ENCODE data around the gene ENTREP3.

Gene ENTREP3

DNA sequence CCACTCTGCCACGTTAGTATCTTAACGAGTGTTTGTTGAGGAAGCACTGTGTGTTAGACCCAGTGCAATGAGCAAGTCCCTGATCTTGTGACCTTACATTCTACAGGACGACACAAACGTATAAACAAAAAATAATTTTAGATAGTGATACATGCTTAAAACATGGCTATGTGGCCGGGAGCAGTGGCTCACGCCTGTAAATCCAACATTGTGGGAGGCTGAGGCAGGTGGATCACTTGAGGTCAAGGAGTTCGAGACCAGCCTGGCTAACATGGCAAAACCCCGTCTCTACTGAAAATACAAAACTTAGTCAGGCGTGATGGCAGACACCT, 27.2 kb downstream of the ENTREP3 start:
- peak overlapping the region; percentile 95 for H3K9ac ChIP-seq (ENCODE audit: low read length)
- no peak overlapping the region for H2AFZ ChIP-seq (ENCODE audit: low read depth, low read length)
- no peak overlapping the region for H3K14ac ChIP-seq (ENCODE audit: low read length in 2 of 2)
- 47% methylated on average over 7 of the region's 9 CpGs for WGBS
- no peak overlapping the region for H2BK12ac ChIP-seq (ENCODE audit: low read length in 2 of 2)
- no peak overlapping the region for H3K23ac ChIP-seq (ENCODE audit: low read length in 2 of 2)
- peak overlapping the region; percentile 59 for H3K27ac ChIP-seq (ENCODE audit: low read length, poor library complexity, severe bottlenecking)
- H3K4me3 ChIP-seq (ENCODE audit: insufficient read depth in 1 of 2, low read depth in 1 of 2, low read length in 2 of 2), result peak overlapping the region in 1 of 2 experiments; percentile 85
- H3K36me3 ChIP-seq (ENCODE audit: control insufficient read depth in 1 of 2, insufficient read depth in 2 of 2, low read depth in 1 of 2, low read length in 2 of 2), result peaks cover 0 to 3% of the 10 kb centered on the region in 2 experiments
- H4K91ac ChIP-seq (ENCODE audit: low read length), result peak overlapping the region; percentile 89
- no peak overlapping the region for H2BK120ac ChIP-seq (ENCODE audit: low read depth, low read length)
- H2BK15ac ChIP-seq (ENCODE audit: low read depth, poor library complexity, severe bottlenecking), result no peak overlapping the region
- H3K4me2 ChIP-seq (ENCODE audit: low read length, poor library complexity, severe bottlenecking), result peak overlapping the region; percentile 64
- H3K27me3 ChIP-seq (ENCODE audit: control insufficient read depth in 1 of 2, insufficient read depth in 1 of 2, low read length in 2 of 2), result no peaks in the 10 kb centered on the region
- H2BK5ac ChIP-seq (ENCODE audit: low read depth, low read length, poor library complexity, severe bottlenecking), result no peak overlapping the region
- peaks cover 19% of the 10 kb centered on the region for H3K4me1 ChIP-seq (ENCODE audit: control insufficient read depth, insufficient read depth, low read depth, low read length)
- DNase-seq, result no peak
- H3K4ac ChIP-seq (ENCODE audit: low read depth in 1 of 2, low read length in 2 of 2), result peak overlapping the region; percentile 12 to 39
- H4K8ac ChIP-seq (ENCODE audit: low read length), result peak overlapping the region; percentile 86
- peak overlapping the region in 1 of 2 experiments; percentile 46 for H3K18ac ChIP-seq (ENCODE audit: low read depth in 1 of 2, low read length in 2 of 2)
- H2AK5ac ChIP-seq (ENCODE audit: low read length, severe bottlenecking), result peak overlapping the region; percentile 45
- H3K79me1 ChIP-seq (replicated peaks; ENCODE audit: low read length, poor library complexity, severe bottlenecking), result peaks cover 2% of the 10 kb centered on the region
- no peaks in the 10 kb centered on the region for H3K9me3 ChIP-seq (ENCODE audit: control insufficient read depth, low read length)

DNA sequence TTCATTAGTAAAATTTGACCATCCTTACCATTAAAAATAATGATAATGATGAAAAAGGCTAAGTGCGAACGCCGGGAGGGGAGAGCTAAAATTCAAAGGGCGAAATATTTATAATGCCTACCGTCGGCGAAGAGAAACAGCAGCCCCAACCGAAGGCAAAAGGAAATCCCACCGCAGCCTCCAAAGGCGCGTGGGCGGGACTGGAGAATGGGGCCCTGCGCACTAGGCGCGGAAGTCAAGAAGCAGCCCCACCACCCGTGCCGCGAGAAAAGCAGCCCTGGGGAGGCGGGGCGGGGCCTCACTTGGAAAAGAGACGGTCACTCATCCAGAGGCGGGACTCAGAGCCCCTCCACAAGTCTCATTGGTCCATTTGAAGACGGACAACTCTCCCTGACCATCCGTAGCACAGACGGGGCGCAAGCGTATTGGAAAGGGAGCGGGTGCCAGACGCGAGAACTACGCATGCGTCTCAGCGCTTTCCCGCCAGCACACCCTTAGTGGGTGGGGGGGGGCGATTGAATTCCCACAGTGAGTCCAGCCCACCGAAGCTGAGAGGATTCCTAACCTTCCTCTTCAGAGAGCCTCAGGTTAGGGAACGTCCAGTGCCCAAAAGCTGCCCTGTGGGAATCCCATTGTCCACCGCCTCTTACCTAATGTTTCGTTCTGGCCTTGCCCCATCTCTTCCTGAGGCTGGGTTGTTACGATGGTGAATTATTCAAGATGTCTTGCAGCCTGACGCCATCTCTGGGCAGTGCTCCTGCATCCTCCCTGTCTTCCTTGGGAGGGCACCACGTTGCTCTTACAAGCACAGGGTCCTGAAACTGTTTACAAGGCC, 27.8 kb downstream of the ENTREP3 start:
- no peak overlapping the region for H2BK5ac ChIP-seq (ENCODE audit: low read depth, low read length, poor library complexity, severe bottlenecking)
- no peaks in the 10 kb centered on the region for H3K36me3 ChIP-seq (ENCODE audit: control insufficient read depth in 1 of 2, insufficient read depth in 2 of 2, low read depth in 1 of 2, low read length in 2 of 2)
- H3K27me3 ChIP-seq (ENCODE audit: control insufficient read depth in 1 of 2, insufficient read depth in 1 of 2, low read length in 2 of 2), result no peaks in the 10 kb centered on the region
- peak overlapping the region; percentile 54 for H2AFZ ChIP-seq (ENCODE audit: low read depth, low read length)
- peaks cover 2% of the 10 kb centered on the region for H3K79me1 ChIP-seq (replicated peaks; ENCODE audit: low read length, poor library complexity, severe bottlenecking)
- peak overlapping the region; percentile 89 for H4K91ac ChIP-seq (ENCODE audit: low read length)
- peaks cover 19% of the 10 kb centered on the region for H3K4me1 ChIP-seq (ENCODE audit: control insufficient read depth, insufficient read depth, low read depth, low read length)
- H2BK120ac ChIP-seq (ENCODE audit: low read depth, low read length), result peak overlapping the region; percentile 71
- no peak overlapping the region for H2AK5ac ChIP-seq (ENCODE audit: low read length, severe bottlenecking)
- H3K9ac ChIP-seq (ENCODE audit: low read length), result peak overlapping the region; percentile 95
- 1% methylated on average over 41 of the region's 42 CpGs for WGBS
- H3K4me3 ChIP-seq (ENCODE audit: insufficient read depth in 1 of 2, low read depth in 1 of 2, low read length in 2 of 2), result peak overlapping the region; percentile 51 to 85
- H3K9me3 ChIP-seq (ENCODE audit: control insufficient read depth, low read length), result no peaks in the 10 kb centered on the region
- DNase-seq, result peak; percentile 99
- peak overlapping the region; percentile 39 to 92 for H3K4ac ChIP-seq (ENCODE audit: low read depth in 1 of 2, low read length in 2 of 2)
- H3K14ac ChIP-seq (ENCODE audit: low read length in 2 of 2), result peak overlapping the region in 1 of 2 experiments; percentile 1
- H2BK12ac ChIP-seq (ENCODE audit: low read length in 2 of 2), result no peak overlapping the region
- peak overlapping the region; percentile 59 for H3K27ac ChIP-seq (ENCODE audit: low read length, poor library complexity, severe bottlenecking)
- H3K4me2 ChIP-seq (ENCODE audit: low read length, poor library complexity, severe bottlenecking), result peak overlapping the region; percentile 66
- no peak overlapping the region for H2BK15ac ChIP-seq (ENCODE audit: low read depth, poor library complexity, severe bottlenecking)
- H3K18ac ChIP-seq (ENCODE audit: low read depth in 1 of 2, low read length in 2 of 2), result peak overlapping the region; percentile 14 to 46
- H4K8ac ChIP-seq (ENCODE audit: low read length), result peak overlapping the region; percentile 86
- H3K23ac ChIP-seq (ENCODE audit: low read length in 2 of 2), result no peak overlapping the region

DNA sequence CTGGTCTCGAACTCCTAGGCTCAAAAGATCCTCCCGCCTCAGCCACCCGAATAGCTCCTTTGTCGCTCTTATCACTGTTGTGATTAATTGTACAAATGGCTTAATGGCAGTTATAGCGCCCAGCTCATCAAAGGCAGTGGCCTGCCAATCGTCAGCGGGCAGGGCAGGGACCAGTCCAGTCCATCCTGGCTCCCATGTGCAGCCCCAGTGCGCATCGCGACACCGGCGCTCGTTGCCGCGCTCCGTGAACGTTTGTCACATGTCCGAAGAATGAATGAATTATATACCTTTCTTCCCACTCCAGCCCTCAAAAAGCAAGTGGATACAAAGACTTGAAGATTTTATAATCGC, 28.4 kb downstream of the ENTREP3 start:
- peak overlapping the region in 1 of 2 experiments; percentile 70 for H2BK12ac ChIP-seq (ENCODE audit: low read length in 2 of 2)
- H3K14ac ChIP-seq (ENCODE audit: low read length in 2 of 2), result peak overlapping the region in 1 of 2 experiments; percentile 89
- H3K4ac ChIP-seq (ENCODE audit: low read depth in 1 of 2, low read length in 2 of 2), result peak overlapping the region in 1 of 2 experiments; percentile 92
- no peaks in the 10 kb centered on the region for H3K9me3 ChIP-seq (ENCODE audit: control insufficient read depth, low read length)
- H3K4me3 ChIP-seq (ENCODE audit: insufficient read depth in 1 of 2, low read depth in 1 of 2, low read length in 2 of 2), result peak overlapping the region; percentile 60 to 85
- DNase-seq, result peak; percentile 78
- WGBS, result under 1% methylated on average over 13 of the region's 19 CpGs
- peaks cover 15% of the 10 kb centered on the region for H3K4me1 ChIP-seq (ENCODE audit: control insufficient read depth, insufficient read depth, low read depth, low read length)
- H3K27me3 ChIP-seq (ENCODE audit: control insufficient read depth in 1 of 2, insufficient read depth in 1 of 2, low read length in 2 of 2), result no peaks in the 10 kb centered on the region
- no peaks in the 10 kb centered on the region for H3K36me3 ChIP-seq (ENCODE audit: control insufficient read depth in 1 of 2, insufficient read depth in 2 of 2, low read depth in 1 of 2, low read length in 2 of 2)
- no peak overlapping the region for H2BK15ac ChIP-seq (ENCODE audit: low read depth, poor library complexity, severe bottlenecking)
- peak overlapping the region; percentile 49 for H3K27ac ChIP-seq (ENCODE audit: low read length, poor library complexity, severe bottlenecking)
- H3K79me1 ChIP-seq (replicated peaks; ENCODE audit: low read length, poor library complexity, severe bottlenecking), result peaks cover 2% of the 10 kb centered on the region
- H2AK5ac ChIP-seq (ENCODE audit: low read length, severe bottlenecking), result no peak overlapping the region
- H4K91ac ChIP-seq (ENCODE audit: low read length), result no peak overlapping the region
- peak overlapping the region; percentile 8 for H4K8ac ChIP-seq (ENCODE audit: low read length)
- H3K4me2 ChIP-seq (ENCODE audit: low read length, poor library complexity, severe bottlenecking), result peak overlapping the region; percentile 66
- no peak overlapping the region for H2AFZ ChIP-seq (ENCODE audit: low read depth, low read length)
- peak overlapping the region; percentile 95 for H3K9ac ChIP-seq (ENCODE audit: low read length)
- peak overlapping the region; percentile 65 to 90 for H3K18ac ChIP-seq (ENCODE audit: low read depth in 1 of 2, low read length in 2 of 2)
- H2BK120ac ChIP-seq (ENCODE audit: low read depth, low read length), result no peak overlapping the region
- H3K23ac ChIP-seq (ENCODE audit: low read length in 2 of 2), result peak overlapping the region in 1 of 2 experiments; percentile 46
- H2BK5ac ChIP-seq (ENCODE audit: low read depth, low read length, poor library complexity, severe bottlenecking), result no peak overlapping the region

DNA sequence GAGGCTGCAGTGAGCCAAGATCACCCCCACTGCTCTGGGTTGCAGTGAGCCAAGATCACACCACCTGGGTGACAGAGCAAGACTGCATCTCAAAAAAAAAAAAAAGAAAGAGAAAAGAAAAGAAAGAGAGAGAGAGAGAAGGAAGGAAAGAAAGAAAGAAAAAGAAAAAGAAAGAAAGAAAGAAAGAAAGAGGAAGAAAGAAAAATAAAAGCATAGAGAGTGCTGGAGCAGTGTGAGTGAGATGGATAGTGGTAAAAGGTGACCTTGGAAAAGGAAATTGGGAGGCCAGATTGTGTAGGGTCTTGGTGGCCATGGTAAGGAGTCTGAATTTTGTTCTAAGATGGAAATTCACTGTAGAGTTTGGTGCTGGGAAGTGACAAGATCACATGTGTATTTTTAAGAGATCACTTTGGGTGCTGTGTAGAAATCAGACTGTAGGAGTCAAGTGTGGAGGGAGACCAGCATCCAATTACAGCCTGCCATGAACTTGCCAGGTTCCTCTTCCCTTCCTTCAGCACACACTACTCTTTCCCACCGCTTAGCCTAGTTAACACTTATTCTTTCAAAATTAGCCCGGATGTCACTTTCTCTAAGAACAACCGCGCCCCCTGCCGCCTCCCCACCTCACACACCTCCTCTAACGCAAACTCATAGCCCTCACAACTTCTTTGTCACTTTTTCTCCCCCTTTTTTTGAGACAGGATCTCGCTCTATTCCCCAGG, 28.9 kb downstream of the ENTREP3 start:
- DNase-seq, result peak; percentile 83
- H2BK120ac ChIP-seq (ENCODE audit: low read depth, low read length), result no peak overlapping the region
- H4K91ac ChIP-seq (ENCODE audit: low read length), result no peak overlapping the region
- H2BK12ac ChIP-seq (ENCODE audit: low read length in 2 of 2), result peak overlapping the region in 1 of 2 experiments; percentile 66
- no peaks in the 10 kb centered on the region for H3K36me3 ChIP-seq (ENCODE audit: control insufficient read depth in 1 of 2, insufficient read depth in 2 of 2, low read depth in 1 of 2, low read length in 2 of 2)
- H3K18ac ChIP-seq (ENCODE audit: low read depth in 1 of 2, low read length in 2 of 2), result peak overlapping the region; percentile 65 to 90
- H3K4ac ChIP-seq (ENCODE audit: low read depth in 1 of 2, low read length in 2 of 2), result peak overlapping the region; percentile 73 to 92
- peak overlapping the region; percentile 41 for H2BK15ac ChIP-seq (ENCODE audit: low read depth, poor library complexity, severe bottlenecking)
- H3K9ac ChIP-seq (ENCODE audit: low read length), result peak overlapping the region; percentile 95
- peak overlapping the region in 1 of 2 experiments; percentile 46 for H3K23ac ChIP-seq (ENCODE audit: low read length in 2 of 2)
- H2AK5ac ChIP-seq (ENCODE audit: low read length, severe bottlenecking), result peak overlapping the region; percentile 33
- H2BK5ac ChIP-seq (ENCODE audit: low read depth, low read length, poor library complexity, severe bottlenecking), result no peak overlapping the region
- peak overlapping the region; percentile 60 to 85 for H3K4me3 ChIP-seq (ENCODE audit: insufficient read depth in 1 of 2, low read depth in 1 of 2, low read length in 2 of 2)
- H3K27me3 ChIP-seq (ENCODE audit: control insufficient read depth in 1 of 2, insufficient read depth in 1 of 2, low read length in 2 of 2), result no peaks in the 10 kb centered on the region
- H3K14ac ChIP-seq (ENCODE audit: low read length in 2 of 2), result no peak overlapping the region
- peaks cover 2% of the 10 kb centered on the region for H3K79me1 ChIP-seq (replicated peaks; ENCODE audit: low read length, poor library complexity, severe bottlenecking)
- H3K9me3 ChIP-seq (ENCODE audit: control insufficient read depth, low read length), result no peaks in the 10 kb centered on the region
- peak overlapping the region; percentile 66 for H3K4me2 ChIP-seq (ENCODE audit: low read length, poor library complexity, severe bottlenecking)
- WGBS, result 2% methylated on average over 6 of the region's 7 CpGs
- H4K8ac ChIP-seq (ENCODE audit: low read length), result no peak overlapping the region
- H2AFZ ChIP-seq (ENCODE audit: low read depth, low read length), result no peak overlapping the region
- H3K4me1 ChIP-seq (ENCODE audit: control insufficient read depth, insufficient read depth, low read depth, low read length), result peaks cover 15% of the 10 kb centered on the region
- H3K27ac ChIP-seq (ENCODE audit: low read length, poor library complexity, severe bottlenecking), result peak overlapping the region; percentile 49
